Measurements from ENCODE around the gene SEMA4D.

- TF ChIP-seq CTCF (IDR thresholded peaks at IDR 0.05 in 8 of 11, conservative IDR thresholded peaks at IDR 0.05 in 3 of 11) = no peak
- TF ChIP-seq POLR2A (IDR thresholded peaks at IDR 0.05) = no peak
- TF ChIP-seq POLR2AphosphoS5 (IDR thresholded peaks at IDR 0.05) = peak in 1 of 3 donors; percentile 25
These were observed 6.2 kb downstream of the SEMA4D start for GRCh38 chr9:89491694-89492093.

Measured in spleen (tissue), 7 donors.